AG08396 (cell line): Measurements from ENCODE around the gene TBC1D5.

Experiments
- DNase-seq: peaks from one replicate; pipeline ENCODE4 v3.0.0; 2012; ENCODE audit warnings: low spot score, mixed read lengths

TBC1D5 gene

DNA sequence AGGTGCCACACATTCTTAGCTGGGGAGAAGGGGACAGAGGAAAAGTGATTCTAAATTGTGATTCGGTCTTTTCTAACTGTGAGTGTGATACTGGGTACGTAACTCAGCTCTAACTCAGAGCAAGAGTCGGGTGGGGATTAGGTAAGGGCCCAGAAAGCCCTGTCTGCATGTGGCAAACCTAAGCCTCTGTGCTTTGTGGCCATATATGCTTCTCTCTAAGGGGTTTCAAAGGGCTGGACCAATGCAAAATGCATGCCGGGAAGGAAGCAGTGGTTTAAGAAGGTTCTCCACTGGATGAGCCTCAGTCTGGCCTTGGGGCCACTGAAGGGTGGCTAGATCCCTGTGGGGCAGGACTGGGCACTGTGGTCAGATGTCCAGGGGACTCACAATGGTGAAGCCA lies 581.8 kb downstream of the TBC1D5 start:
- DNase-seq, result no peak

DNA sequence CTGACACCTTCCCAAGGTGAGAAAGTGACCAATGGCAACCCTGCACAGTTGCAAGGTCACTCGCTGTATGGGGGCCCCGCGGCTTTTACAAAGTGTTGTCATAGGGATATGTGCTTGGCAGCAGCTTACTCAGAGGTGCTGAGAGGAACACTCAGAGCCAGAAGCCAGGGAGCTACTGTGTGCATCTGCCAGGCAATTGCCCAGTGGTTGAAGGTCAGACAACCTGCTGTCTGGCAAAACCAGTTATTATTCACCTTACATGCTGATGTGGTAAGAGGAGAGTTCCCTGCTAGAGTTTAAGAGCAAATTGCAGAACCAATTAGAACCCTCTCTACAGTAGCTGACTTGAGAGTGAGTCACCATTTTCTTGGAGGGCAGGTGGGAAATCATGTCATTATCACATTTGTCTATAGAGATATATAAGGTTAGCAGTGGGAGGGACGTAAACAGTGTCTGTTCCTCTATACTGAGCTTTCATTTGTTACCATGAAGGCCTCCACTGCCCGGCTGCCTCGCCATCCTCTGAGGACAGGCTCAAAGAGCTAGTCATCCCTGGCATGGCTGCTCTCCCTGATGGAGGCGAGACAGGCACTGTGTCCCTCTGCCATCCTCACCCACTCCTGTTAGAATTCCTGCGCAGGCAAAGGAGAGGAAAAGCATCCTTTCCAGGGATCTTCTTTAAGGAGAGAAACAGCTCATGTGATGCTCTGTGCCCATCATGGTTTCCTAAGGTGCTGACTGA lies 583.3 kb downstream of the TBC1D5 start:
- no peak for DNase-seq

DNA sequence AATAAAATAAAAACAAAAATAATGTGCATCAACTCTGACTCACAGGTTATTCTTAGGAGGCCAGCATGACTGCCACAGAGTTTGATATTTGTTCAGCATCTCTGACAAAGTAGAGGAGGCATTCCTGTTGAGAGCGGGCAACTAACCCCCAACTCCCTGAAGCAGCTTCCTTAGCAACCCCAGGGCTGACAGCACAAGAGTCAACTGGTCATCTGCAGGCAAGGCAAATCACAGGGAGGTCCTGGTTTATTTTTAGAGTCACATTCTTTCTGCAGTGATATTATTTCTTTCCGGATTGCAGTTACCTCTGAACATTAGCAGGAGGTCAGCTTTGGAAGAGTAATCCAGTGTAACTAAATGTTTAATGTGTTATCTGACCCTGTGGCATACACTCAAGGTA lies 584.7 kb downstream of the TBC1D5 start:
- DNase-seq, result peak; percentile 63

- no peak for DNase-seq
Observed at GRCh38 chr3:17156864-17157263, 585.6 kb downstream of the TBC1D5 start.

GRCh38 chr3:17155951-17156350 lies 586.5 kb downstream of the TBC1D5 start:
- no peak for DNase-seq

DNA sequence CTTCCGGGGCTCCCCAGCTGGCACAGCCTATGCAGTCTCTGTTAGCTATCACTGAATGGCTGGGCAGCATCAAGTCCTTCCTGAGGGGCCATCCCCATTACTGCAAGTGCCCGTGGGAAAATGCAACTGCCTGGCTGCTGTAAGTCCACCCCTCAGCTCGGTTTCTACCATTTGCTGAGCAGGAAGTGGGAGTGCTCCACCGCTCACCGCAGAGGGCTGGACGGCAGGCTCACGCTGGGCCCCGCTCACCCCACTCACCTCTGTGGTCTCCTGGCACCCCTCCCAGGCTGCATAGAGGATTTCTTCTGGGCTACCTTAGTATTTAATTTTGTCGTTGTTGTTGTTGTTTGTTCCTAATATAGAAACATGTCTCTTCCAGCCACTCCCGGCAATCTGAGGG lies 587.5 kb downstream of the TBC1D5 start:
- DNase-seq, result no peak

DNA sequence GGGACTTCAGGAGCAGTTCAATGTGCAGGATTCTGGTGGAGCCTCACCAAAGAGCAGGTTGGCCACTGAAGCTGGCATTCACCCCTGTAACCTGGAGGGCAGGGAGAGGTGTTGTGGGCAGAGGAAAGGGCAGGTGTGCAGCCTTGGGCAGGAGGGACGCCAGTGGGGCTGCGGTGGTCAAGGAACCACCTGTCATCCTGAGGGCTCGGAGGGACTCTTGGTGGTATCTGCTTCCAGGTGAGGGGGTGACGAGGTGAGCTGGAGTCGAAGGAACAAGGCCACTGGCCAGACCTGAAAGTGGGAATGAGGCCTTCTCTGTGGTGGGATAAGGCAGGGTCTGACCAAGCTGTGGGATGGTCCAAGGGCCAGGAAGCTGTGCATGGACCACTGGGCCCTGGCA lies 588.2 kb downstream of the TBC1D5 start:
- DNase-seq, result no peak

DNA sequence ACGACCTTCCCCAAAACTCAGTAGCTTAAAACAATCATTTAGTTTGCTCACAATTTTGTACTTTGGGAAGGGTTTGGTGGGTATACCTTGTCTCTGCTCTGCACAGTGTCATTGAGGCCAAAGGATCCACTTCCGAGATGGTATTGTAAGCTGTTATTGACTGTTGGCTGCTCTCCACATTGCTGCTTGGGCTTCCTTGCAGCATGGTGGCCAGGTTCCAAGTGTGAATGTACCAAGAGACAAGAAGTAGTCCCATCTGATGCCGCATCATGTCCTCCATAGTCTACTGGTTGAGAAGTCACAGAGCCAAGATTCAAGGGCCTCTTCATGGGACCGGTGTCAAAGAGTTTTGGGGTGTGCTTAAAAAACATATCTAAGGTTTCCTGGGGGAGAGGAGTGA lies 589.2 kb downstream of the TBC1D5 start:
- DNase-seq, result no peak

- DNase-seq, result no peak
Observed at GRCh38 chr3:17151598-17152373, 590.6 kb downstream of the TBC1D5 start.

- no peak for DNase-seq
Observed at GRCh38 chr3:17149076-17149475, 593.4 kb downstream of the TBC1D5 start.

GRCh38 chr3:17144665-17144993 lies 597.8 kb downstream of the TBC1D5 start:
- DNase-seq, result no peak

DNA sequence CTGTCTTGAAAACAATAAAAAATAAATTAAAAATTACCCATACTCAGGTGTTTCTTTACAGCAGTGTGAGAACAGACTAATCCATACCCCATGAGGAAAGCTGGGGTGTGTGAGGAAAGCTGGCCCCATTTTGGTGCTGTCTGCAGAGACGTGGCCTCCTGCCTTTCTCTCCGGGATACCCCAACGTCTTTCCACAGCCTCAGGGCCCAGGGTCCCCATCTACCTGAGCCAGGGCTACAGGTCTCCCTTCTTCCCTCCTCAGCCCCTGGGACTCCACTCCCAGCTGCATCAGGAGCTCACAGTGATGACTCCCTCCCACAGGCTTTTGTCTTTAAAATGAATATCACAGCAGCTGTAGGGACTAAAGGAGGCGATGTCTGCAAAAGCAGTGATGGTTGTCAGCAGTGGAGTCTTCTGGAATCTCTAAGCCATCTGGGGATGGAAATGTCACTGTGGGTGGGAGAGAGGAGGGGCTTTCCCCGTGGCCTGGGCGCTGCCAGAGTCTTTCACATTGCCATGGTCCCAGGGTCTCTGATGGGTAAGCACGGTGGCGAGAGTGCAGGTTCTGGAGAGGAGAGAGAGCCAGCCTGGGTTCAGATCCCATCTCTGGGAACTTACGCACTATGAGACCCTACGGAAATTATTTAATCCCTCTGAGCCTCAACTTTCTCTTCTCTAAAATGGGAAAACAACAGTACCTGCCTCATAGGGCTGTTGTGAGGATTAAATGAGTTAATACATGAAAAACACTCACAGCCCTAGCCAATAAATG lies 598.4 kb downstream of the TBC1D5 start:
- DNase-seq, result no peak

- no peak for DNase-seq
Observed at GRCh38 chr3:17142516-17142915, 599.9 kb downstream of the TBC1D5 start.

GRCh38 chr3:17141699-17142098 lies 600.7 kb downstream of the TBC1D5 start:
- no peak for DNase-seq

DNA sequence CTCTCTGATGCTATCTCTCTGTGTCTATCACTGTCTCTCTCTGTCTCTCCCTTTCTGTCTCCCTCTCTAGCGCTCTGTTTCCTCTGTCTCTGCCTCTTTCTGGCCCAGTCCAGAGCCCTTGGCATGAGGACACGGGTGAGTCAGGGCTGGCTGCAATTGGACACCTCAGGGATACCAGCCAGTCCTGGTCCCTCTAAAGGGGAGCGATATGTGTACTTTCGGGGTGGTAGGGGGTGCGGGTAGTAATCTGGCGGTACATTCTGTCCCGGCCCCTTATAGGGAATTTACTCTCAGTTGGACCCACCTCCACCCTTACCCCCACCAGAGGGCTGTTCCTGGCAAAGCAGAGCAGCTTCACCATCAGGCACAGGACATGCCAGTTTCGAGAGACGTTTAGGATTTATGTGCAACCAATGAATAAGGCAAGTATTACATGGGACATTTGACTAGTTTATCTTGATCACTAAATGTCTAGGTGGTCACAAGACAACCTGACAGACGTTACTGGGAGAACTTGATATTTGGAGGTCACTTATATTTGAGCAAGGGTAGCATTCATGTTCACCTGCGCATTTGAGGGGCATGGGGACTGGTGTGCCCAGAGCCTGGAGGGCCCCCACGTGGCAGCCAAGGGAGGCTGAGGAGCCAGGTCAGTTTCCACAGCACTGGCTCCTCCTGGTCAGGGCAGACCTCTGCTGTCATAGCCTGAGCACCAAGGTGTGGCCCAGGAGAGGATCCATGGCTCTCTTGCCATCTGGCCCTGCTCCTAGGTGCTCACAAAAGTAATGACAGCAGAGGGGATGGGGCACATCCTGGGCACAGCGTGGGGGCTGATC lies 601.5 kb downstream of the TBC1D5 start:
- DNase-seq, result peak; percentile 79

- no peak for DNase-seq
Observed at GRCh38 chr3:17138246-17139039, 604.0 kb downstream of the TBC1D5 start.

DNA sequence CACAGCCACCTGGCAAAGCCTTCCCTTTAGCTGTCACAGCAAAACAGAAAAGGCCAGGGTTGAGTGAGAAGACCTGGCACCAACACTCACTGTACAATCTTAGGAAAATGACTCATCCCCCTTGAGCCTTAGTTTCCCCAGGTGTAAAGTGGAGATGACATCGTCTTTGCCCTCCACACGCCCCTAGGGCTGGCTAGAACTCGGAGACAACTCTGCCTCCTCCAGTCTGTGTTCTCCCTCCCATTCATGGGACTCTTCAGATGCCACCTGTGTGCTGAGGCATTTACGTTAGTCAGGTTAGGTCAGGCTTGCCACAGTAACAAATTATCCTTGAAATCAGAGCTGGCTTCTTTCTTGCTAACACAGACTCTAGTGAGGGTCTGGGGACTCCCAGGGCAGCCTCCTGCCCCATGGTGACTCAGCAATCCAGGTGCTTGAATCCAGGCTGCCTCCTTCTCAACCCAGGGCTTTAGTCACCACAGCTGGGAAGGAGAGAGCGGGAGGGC lies 605.1 kb downstream of the TBC1D5 start:
- no peak for DNase-seq

DNA sequence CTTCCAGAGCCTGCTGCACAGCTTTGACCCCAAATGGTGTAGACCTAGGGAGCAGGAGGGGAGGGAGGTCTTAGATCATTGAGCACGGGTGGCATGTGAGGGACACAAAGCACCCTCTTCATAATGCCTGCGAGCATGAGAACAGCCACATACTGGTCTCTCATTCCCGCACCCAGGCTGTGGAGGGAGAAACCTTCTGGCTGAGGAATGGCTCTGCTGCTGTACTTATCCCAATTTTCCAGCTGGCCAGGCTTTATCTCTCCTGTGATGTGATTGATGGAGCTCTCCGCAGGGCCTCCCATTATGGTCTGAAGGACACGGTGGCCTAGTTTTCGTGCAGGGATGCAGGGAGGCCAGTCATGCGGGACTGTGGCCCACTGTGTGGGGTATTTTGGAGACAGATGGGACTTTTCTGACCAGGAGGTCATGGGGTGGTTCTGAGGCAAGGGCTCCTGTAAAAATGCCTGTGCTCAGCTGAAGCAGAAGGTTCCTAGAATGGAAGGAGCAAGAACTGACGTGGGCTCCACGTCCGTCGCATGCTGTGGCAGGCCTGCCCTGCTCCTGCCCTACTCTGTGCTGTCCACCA lies 606.2 kb downstream of the TBC1D5 start:
- DNase-seq, result no peak

DNA sequence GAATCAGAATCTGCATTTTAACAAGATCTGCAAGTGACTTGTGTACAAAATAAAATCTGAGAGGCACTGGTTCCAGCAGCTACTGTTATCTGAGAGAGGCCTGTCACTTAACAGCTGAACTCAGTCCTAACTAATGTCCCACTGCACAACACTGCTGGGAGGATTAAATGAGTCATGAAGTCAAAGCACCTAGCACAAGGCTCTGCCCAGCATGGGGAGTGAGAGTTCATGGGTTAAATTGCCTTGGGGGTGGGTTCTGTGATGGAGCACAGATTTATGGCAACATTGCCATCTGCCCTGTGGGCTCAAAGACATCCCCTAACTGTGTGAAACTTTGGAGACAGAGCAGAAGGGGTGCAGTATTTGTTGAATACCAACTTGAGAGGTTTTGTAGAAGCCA lies 606.7 kb downstream of the TBC1D5 start:
- no peak for DNase-seq
